ENCODE data around the gene CA10.

Gene CA10

GRCh38 chr17:51645056-51645455, 513.5 kb downstream of the CA10 start:
- H3K9me2 ChIP-seq (ENCODE audit: low read depth, low read length): no peaks in the 10 kb centered on the region
- no peak overlapping the region for H3K9ac ChIP-seq (ENCODE audit: low read length)
- H3K27me3 ChIP-seq (ENCODE audit: insufficient read depth, low read length): no peaks in the 10 kb centered on the region
- H3K4me3 ChIP-seq (ENCODE audit: low read depth, low read length, poor library complexity, severe bottlenecking): no peak overlapping the region
- H3K36me3 ChIP-seq (ENCODE audit: insufficient read depth, low read length): no peaks in the 10 kb centered on the region
- TF ChIP-seq, protein P1, sequence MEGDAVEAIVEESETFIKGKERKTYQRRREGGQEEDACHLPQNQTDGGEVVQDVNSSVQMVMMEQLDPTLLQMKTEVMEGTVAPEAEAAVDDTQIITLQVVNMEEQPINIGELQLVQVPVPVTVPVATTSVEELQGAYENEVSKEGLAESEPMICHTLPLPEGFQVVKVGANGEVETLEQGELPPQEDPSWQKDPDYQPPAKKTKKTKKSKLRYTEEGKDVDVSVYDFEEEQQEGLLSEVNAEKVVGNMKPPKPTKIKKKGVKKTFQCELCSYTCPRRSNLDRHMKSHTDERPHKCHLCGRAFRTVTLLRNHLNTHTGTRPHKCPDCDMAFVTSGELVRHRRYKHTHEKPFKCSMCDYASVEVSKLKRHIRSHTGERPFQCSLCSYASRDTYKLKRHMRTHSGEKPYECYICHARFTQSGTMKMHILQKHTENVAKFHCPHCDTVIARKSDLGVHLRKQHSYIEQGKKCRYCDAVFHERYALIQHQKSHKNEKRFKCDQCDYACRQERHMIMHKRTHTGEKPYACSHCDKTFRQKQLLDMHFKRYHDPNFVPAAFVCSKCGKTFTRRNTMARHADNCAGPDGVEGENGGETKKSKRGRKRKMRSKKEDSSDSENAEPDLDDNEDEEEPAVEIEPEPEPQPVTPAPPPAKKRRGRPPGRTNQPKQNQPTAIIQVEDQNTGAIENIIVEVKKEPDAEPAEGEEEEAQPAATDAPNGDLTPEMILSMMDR (IDR thresholded peaks at IDR 0.05; ENCODE audit: low read length): no peak
- TF ChIP-seq EZH2 (IDR thresholded peaks at IDR 0.05; ENCODE audit: borderline replicate concordance, low read length): no peak
- H3K79me2 ChIP-seq (ENCODE audit: insufficient read depth, low read length): no peaks in the 10 kb centered on the region
- no peaks in the 10 kb centered on the region for H4K20me1 ChIP-seq (ENCODE audit: insufficient read depth, low read length)
- H3K9me3 ChIP-seq (ENCODE audit: low read length): no peaks in the 10 kb centered on the region
- no peak overlapping the region for H3K27ac ChIP-seq (ENCODE audit: low read depth, low read length, poor library complexity, severe bottlenecking)
- H3K4me1 ChIP-seq (ENCODE audit: insufficient read depth, low read length, severe bottlenecking): no peaks in the 10 kb centered on the region
- no peaks in the 10 kb centered on the region for H3F3A ChIP-seq (ENCODE audit: insufficient read depth, low read length)
- no peak overlapping the region for H2AFZ ChIP-seq (ENCODE audit: low read length)
- H3K4me2 ChIP-seq (ENCODE audit: low read length): no peak overlapping the region

GRCh38 chr17:51643702-51644490, 514.6 kb downstream of the CA10 start:
- TF ChIP-seq, protein P1 (IDR thresholded peaks at IDR 0.05; ENCODE audit: low read length): no peak
- TF ChIP-seq EZH2 (IDR thresholded peaks at IDR 0.05; ENCODE audit: borderline replicate concordance, low read length): no peak

DNA sequence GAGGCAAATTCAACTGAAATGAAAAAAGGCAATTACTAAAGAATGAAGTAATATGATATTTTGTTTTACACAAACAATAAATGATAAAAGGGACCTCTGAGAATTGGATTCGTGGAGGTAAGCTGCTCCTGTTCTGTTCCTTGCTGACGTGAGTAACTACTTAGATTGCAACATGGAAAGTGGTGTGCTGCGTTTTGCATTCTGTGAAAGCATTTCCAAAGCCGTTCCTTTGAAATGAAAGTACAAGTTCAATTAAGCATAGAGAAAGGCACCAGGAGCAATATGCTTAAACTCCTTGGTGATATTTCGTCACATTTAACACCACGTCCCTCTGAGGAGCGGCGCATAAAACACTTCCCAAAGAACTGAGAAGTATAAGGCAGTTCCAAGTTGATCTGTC, 516.5 kb downstream of the CA10 start:
- Histone ChIP-seq H3K9me2 (ENCODE audit: low read depth, low read length) (no peaks in the 10 kb centered on the region), H2AFZ (ENCODE audit: low read length) (no peak overlapping the region), H3K4me3 (ENCODE audit: low read depth, low read length, poor library complexity, severe bottlenecking) (no peak overlapping the region), H3K27me3 (ENCODE audit: insufficient read depth, low read length) (no peaks in the 10 kb centered on the region), H3K27ac (ENCODE audit: low read depth, low read length, poor library complexity, severe bottlenecking) (no peak overlapping the region), H3K79me2 (ENCODE audit: insufficient read depth, low read length) (no peaks in the 10 kb centered on the region), H3K36me3 (ENCODE audit: insufficient read depth, low read length) (no peaks in the 10 kb centered on the region), H3K4me2 (ENCODE audit: low read length) (no peak overlapping the region), H3K4me1 (ENCODE audit: insufficient read depth, low read length, severe bottlenecking) (no peaks in the 10 kb centered on the region), H3K9me3 (ENCODE audit: low read length) (no peaks in the 10 kb centered on the region), H4K20me1 (ENCODE audit: insufficient read depth, low read length) (no peaks in the 10 kb centered on the region), H3F3A (ENCODE audit: insufficient read depth, low read length) (no peaks in the 10 kb centered on the region), H3K9ac (ENCODE audit: low read length) (no peak overlapping the region)
- no peak for TF ChIP-seq EZH2 (IDR thresholded peaks at IDR 0.05; ENCODE audit: borderline replicate concordance, low read length)
- TF ChIP-seq, protein P1 (IDR thresholded peaks at IDR 0.05; ENCODE audit: low read length): no peak

More at GRCh38 chr17:51643702-51644490, 514.6 kb downstream of the CA10 start:
- Histone ChIP-seq H3K4me2 (ENCODE audit: low read length) (no peak overlapping the region), H3K27me3 (ENCODE audit: insufficient read depth, low read length) (no peaks in the 10 kb centered on the region), H3K4me3 (ENCODE audit: low read depth, low read length, poor library complexity, severe bottlenecking) (no peak overlapping the region), H3K4me1 (ENCODE audit: insufficient read depth, low read length, severe bottlenecking) (no peaks in the 10 kb centered on the region), H3K36me3 (ENCODE audit: insufficient read depth, low read length) (no peaks in the 10 kb centered on the region), H3K9ac (ENCODE audit: low read length) (no peak overlapping the region), H3K9me2 (ENCODE audit: low read depth, low read length) (no peaks in the 10 kb centered on the region), H3K79me2 (ENCODE audit: insufficient read depth, low read length) (no peaks in the 10 kb centered on the region), H4K20me1 (ENCODE audit: insufficient read depth, low read length) (no peaks in the 10 kb centered on the region), H2AFZ (ENCODE audit: low read length) (no peak overlapping the region), H3K27ac (ENCODE audit: low read depth, low read length, poor library complexity, severe bottlenecking) (no peak overlapping the region), H3K9me3 (ENCODE audit: low read length) (no peaks in the 10 kb centered on the region), H3F3A (ENCODE audit: insufficient read depth, low read length) (no peaks in the 10 kb centered on the region)
